Large intestine (tissue), 3 donors: ENCODE data around the gene TPPP. TPM values are rescaled to one million over a fixed set of nuclear protein-coding genes. Genes with fewer than 3 reads are reported as not detected.

ENCODE experiments used
- DNase-seq, 2 donors: peaks; one replicate each; pipeline versions ENCODE4 v3.0.0 to v3.0.0-alpha.2; 2013
- H3K27ac ChIP-seq: one replicate; pipeline ENCODE4 v1.5.1; 2013; ENCODE audit warnings: low read length
- H3K27me3 ChIP-seq: 2 replicates; pipeline ENCODE4 v1.6.1; 2013; ENCODE audit warnings: low read length; ENCODE audit not compliant: control insufficient read depth, insufficient read depth
- H3K36me3 ChIP-seq: 2 replicates; pipeline ENCODE4 v1.6.1; 2013; ENCODE audit warnings: low read length; ENCODE audit not compliant: control insufficient read depth, insufficient read depth
- H3K4me1 ChIP-seq: one replicate; pipeline ENCODE4 v1.6.1; 2013; ENCODE audit warnings: low read length; ENCODE audit not compliant: control insufficient read depth, insufficient read depth
- H3K4me3 ChIP-seq: one replicate; pipeline ENCODE4 v1.5.1; 2013; ENCODE audit warnings: low read length
- H3K9me3 ChIP-seq: one replicate; pipeline ENCODE4 v1.6.1; 2013; ENCODE audit warnings: mild to moderate bottlenecking, low read depth, low read length, moderate library complexity; ENCODE audit not compliant: control insufficient read depth
- WGBS: methylation state at CpG from one replicate; pipeline ENCODE4 v1.1.5; 2013; ENCODE audit warnings: low lambda C conversion rate; ENCODE audit not compliant: insufficient coverage; 5-methylcytosine and 5-hydroxymethylcytosine counted together
- polyA plus RNA-seq: library from polyadenylated mRNA; unstranded; fragments of 120-200 nt; gene quantifications from one replicate; pipeline ENCODE4 v1.2.1, GENCODE V29; 2013

Gene TPPP
- polyA plus RNA-seq, 1 donor: 8.8 TPM

- no peak for DNase-seq
- no CpG with 5 or more reads among the region's 33 CpGs for WGBS
- H3K27ac ChIP-seq: no peak overlapping the region
- H3K36me3 ChIP-seq: peaks cover 19% of the 10 kb centered on the region
- H3K9me3 ChIP-seq: peaks cover 8% of the 10 kb centered on the region
- H3K27me3 ChIP-seq: no peaks in the 10 kb centered on the region
- no peak overlapping the region for H3K4me3 ChIP-seq
- peaks cover 30% of the 10 kb centered on the region for H3K4me1 ChIP-seq
Observed at GRCh38 chr5:670396-671270, 22.5 kb downstream of the TPPP start.

GRCh38 chr5:669842-670395 is 23.2 kb downstream of the TPPP start:
- DNase-seq: no peak
- Histone ChIP-seq H3K4me1 (peaks cover 30% of the 10 kb centered on the region), H3K9me3 (peaks cover 8% of the 10 kb centered on the region), H3K27ac (no peak overlapping the region), H3K36me3 (peaks cover 23% of the 10 kb centered on the region), H3K4me3 (no peak overlapping the region), H3K27me3 (no peaks in the 10 kb centered on the region)
- no CpG with 5 or more reads among the region's 22 CpGs for WGBS

- Histone ChIP-seq H3K4me3 (no peak overlapping the region), H3K27ac (no peak overlapping the region), H3K9me3 (peaks cover 11% of the 10 kb centered on the region), H3K27me3 (no peaks in the 10 kb centered on the region), H3K36me3 (peaks cover 29% of the 10 kb centered on the region), H3K4me1 (peaks cover 30% of the 10 kb centered on the region)
- peak; percentile 26 to 31 for DNase-seq
- WGBS: no CpG with 5 or more reads among the region's 40 CpGs
Observed at GRCh38 chr5:669111-669841, 23.9 kb downstream of the TPPP start.

- no peak overlapping the region for H3K4me3 ChIP-seq
- no CpG with 5 or more reads among the region's 44 CpGs for WGBS
- H3K4me1 ChIP-seq: peaks cover 23% of the 10 kb centered on the region
Observed at GRCh38 chr5:668283-668995, 24.7 kb downstream of the TPPP start.

GRCh38 chr5:666816-667498 is 26.2 kb downstream of the TPPP start:
- 83% methylated on average over 1 of the region's 13 CpGs for WGBS
- H3K9me3 ChIP-seq: peaks cover 28% of the 10 kb centered on the region
- no peak overlapping the region for H3K4me3 ChIP-seq
- H3K36me3 ChIP-seq: peaks cover 49% of the 10 kb centered on the region
- peaks cover 9% of the 10 kb centered on the region for H3K4me1 ChIP-seq
- no peak overlapping the region for H3K27ac ChIP-seq
- DNase-seq: no peak
- no peaks in the 10 kb centered on the region for H3K27me3 ChIP-seq

More at GRCh38 chr5:668283-668995, 24.7 kb downstream of the TPPP start:
- peaks cover 37% of the 10 kb centered on the region for H3K36me3 ChIP-seq
- H3K27ac ChIP-seq: no peak overlapping the region
- peaks cover 14% of the 10 kb centered on the region for H3K9me3 ChIP-seq
- no peaks in the 10 kb centered on the region for H3K27me3 ChIP-seq
- DNase-seq: no peak

GRCh38 chr5:665956-666711 is 27.0 kb downstream of the TPPP start:
- Histone ChIP-seq H3K9me3 (peaks cover 34% of the 10 kb centered on the region), H3K27ac (no peak overlapping the region), H3K4me1 (peaks cover under 1% of the 10 kb centered on the region), H3K36me3 (peaks cover 57% of the 10 kb centered on the region), H3K4me3 (no peak overlapping the region), H3K27me3 (no peaks in the 10 kb centered on the region)
- no peak for DNase-seq
- no CpG with 5 or more reads among the region's 40 CpGs for WGBS

GRCh38 chr5:665541-665955 is 27.6 kb downstream of the TPPP start:
- peaks cover 62% of the 10 kb centered on the region for H3K36me3 ChIP-seq
- H3K9me3 ChIP-seq: peaks cover 36% of the 10 kb centered on the region
- WGBS: no CpG with 5 or more reads among the region's 8 CpGs
- no peaks in the 10 kb centered on the region for H3K27me3 ChIP-seq
- DNase-seq: no peak
- no peak overlapping the region for H3K27ac ChIP-seq
- H3K4me1 ChIP-seq: no peaks in the 10 kb centered on the region
- no peak overlapping the region for H3K4me3 ChIP-seq

- Histone ChIP-seq H3K36me3 (peaks cover 66% of the 10 kb centered on the region), H3K4me1 (no peaks in the 10 kb centered on the region), H3K4me3 (no peak overlapping the region), H3K27me3 (no peaks in the 10 kb centered on the region), H3K9me3 (peaks cover 40% of the 10 kb centered on the region), H3K27ac (no peak overlapping the region)
- WGBS: no CpG with 5 or more reads among the region's 20 CpGs
- no peak for DNase-seq
Observed at GRCh38 chr5:664994-665360, 28.2 kb downstream of the TPPP start.

- no peaks in the 10 kb centered on the region for H3K4me1 ChIP-seq
- H3K27me3 ChIP-seq: no peaks in the 10 kb centered on the region
- peaks cover 71% of the 10 kb centered on the region for H3K36me3 ChIP-seq
- no peak overlapping the region for H3K4me3 ChIP-seq
- peaks cover 43% of the 10 kb centered on the region for H3K9me3 ChIP-seq
- no CpG with 5 or more reads among the region's 24 CpGs for WGBS
- peak in 1 of 2 donors; percentile 15 for DNase-seq
- H3K27ac ChIP-seq: no peak overlapping the region
Observed at GRCh38 chr5:664343-664993, 28.7 kb downstream of the TPPP start.
